K562 (cell line): ENCODE results near the gene CPNE2. TPM values are rescaled to one million over a fixed set of nuclear protein-coding genes. Genes with fewer than 3 reads are reported as not detected.
A peak's percentile ranks its signal among the peaks of the same experiment; 100 is the strongest.

Source experiments
- ATAC-seq: fragments of 200-7000 bp; cut with Tn5 transposase; 3 replicates; pipeline ENCODE4 v1.9.1; 2020; ENCODE audit warnings: moderate library complexity
- BruUV-seq: library from RNA; stranded (reverse); fragments of 400-500 nt; replicated peaks from 2 replicates; lab custom pipeline; 2021; lab: Mats Ljungman, UMichigan
- CTCF ChIA-PET: fragments of 300-600 bp; formaldehyde crosslinking; extraction: SDS; loops from one replicate; lab custom pipeline; 2021; ENCODE audit warnings: low intra/inter-chr PET ratio; lab: Yijun Ruan, JAX
- POLR2A ChIA-PET: fragments of 300-600, 350-650 bp; sonication (Branson Sonifier 250); formaldehyde crosslinking; extraction: SDS; loops from one replicate; lab custom pipeline; 2021; ENCODE audit warnings: antibody characterized with exemption, inconsistent platforms; lab: Yijun Ruan, JAX
- DNase-seq, 4 experiments: peaks; one replicate each; pipeline versions ENCODE4 v3.0.0 to v3.0.0-alpha.2; 2011 to 2018; ENCODE audit warnings: low spot score in 3 of 4, mixed read lengths in 3 of 4; ENCODE audit errors: extremely low read depth in 1 of 4
- FAIRE-seq: peaks from 2 replicates; lab custom pipeline; 2011; peaks lifted over from hg19 to GRCh38; lab: Jason Lieb, UNC
- H2AFZ ChIP-seq: 2 replicates; pipeline ENCODE4 v1.6.0; 2011; ENCODE audit warnings: low read depth, low read length, control low read depth, inconsistent platforms
- H3K27ac ChIP-seq: fragments of 200-600 bp; 3 replicates; pipeline ENCODE4 v1.8.0; 2011; ENCODE audit warnings: low read depth, mild to moderate bottlenecking, control low read depth, inconsistent platforms, low read length, moderate library complexity, mixed read lengths; ENCODE audit errors: extremely low read depth
- H3K27me3 ChIP-seq, 2 experiments: fragments of 300-600 bp in 1 of 2; 2 replicates in 1 of 2; 3 replicates in 1 of 2; pipeline versions ENCODE4 v1.6.0 to v1.8.0; 2011; ENCODE audit warnings: inconsistent platforms in 2 of 2, low read length in 2 of 2, mild to moderate bottlenecking in 1 of 2, mixed read lengths in 1 of 2, moderate library complexity in 1 of 2; ENCODE audit not compliant: control insufficient read depth in 2 of 2, insufficient read depth in 2 of 2
- H3K36me3 ChIP-seq: fragments of 300-600 bp; 3 replicates; pipeline ENCODE4 v1.8.0; 2011; ENCODE audit warnings: mild to moderate bottlenecking, low read length, inconsistent platforms; ENCODE audit not compliant: control insufficient read depth, insufficient read depth
- H3K4me1 ChIP-seq, 2 experiments: fragments of 200-600 bp in 1 of 2; replicated peaks in 1 of 2; 2 replicates in 1 of 2; 3 replicates in 1 of 2; pipeline versions ENCODE4 v1.5.1 to v1.8.0; 2011; ENCODE audit warnings: inconsistent platforms in 2 of 2, low read length in 2 of 2, mild to moderate bottlenecking in 1 of 2, mixed read lengths in 1 of 2, moderate library complexity in 1 of 2; ENCODE audit not compliant: control insufficient read depth in 2 of 2, insufficient read depth in 2 of 2
- H3K4me2 ChIP-seq: 2 replicates; pipeline ENCODE4 v1.6.1; 2011; ENCODE audit warnings: low read length, control low read depth, inconsistent platforms, mixed read lengths; ENCODE audit not compliant: insufficient read depth
- H3K4me3 ChIP-seq: fragments of 200-600 bp; sonication (generic), shearing (Covaris generic); 2 replicates; pipeline ENCODE4 v1.5.1; 2016; ENCODE audit warnings: control low read depth, inconsistent platforms
- H3K79me2 ChIP-seq: fragments of 200-600 bp; 3 replicates; pipeline ENCODE4 v1.8.0; 2011; ENCODE audit warnings: low read length, inconsistent platforms; ENCODE audit not compliant: control insufficient read depth, insufficient read depth
- H3K9ac ChIP-seq, 2 experiments: 2 replicates each; pipeline versions ENCODE4 v1.6.0 to v1.6.1; 2011; ENCODE audit warnings: low read depth in 2 of 2, low read length in 2 of 2, control low read depth in 1 of 2, inconsistent platforms in 1 of 2, mild to moderate bottlenecking in 1 of 2, mixed read lengths in 1 of 2; ENCODE audit not compliant: insufficient read depth in 1 of 2
- H3K9me1 ChIP-seq: one replicate; pipeline ENCODE4 v1.6.0; 2011; ENCODE audit warnings: inconsistent platforms, mild to moderate bottlenecking, low read length, moderate library complexity; ENCODE audit not compliant: control insufficient read depth, insufficient read depth
- H3K9me3 ChIP-seq: replicated peaks from 2 replicates; pipeline ENCODE4 v1.5.1; 2011; ENCODE audit warnings: low read depth, low read length, inconsistent platforms; ENCODE audit not compliant: control insufficient read depth, insufficient read depth
- H4K20me1 ChIP-seq: replicated peaks from 2 replicates; pipeline ENCODE4 v1.6.1; 2011; ENCODE audit warnings: low read length, inconsistent platforms, mixed read lengths; ENCODE audit not compliant: control insufficient read depth, insufficient read depth
- BCL6 ChIP-seq: fragments of 250-450 bp; sonication (Bioruptor Pico); IDR thresholded peaks from 2 replicates; pipeline ENCODE4 v1.4.0; 2020
- BCOR ChIP-seq: fragments of 450-650 bp; IDR thresholded peaks from 2 replicates; pipeline ENCODE4 v1.6.1; 2016
- CBX1 ChIP-seq: sonication (generic); IDR thresholded peaks from 2 replicates; pipeline ENCODE4 v1.6.1; 2016; ENCODE audit warnings: antibody characterized with exemption, low read depth, mild to moderate bottlenecking
- EGR1 ChIP-seq: fragments of 450-650 bp; conservative IDR thresholded peaks from 2 replicates; pipeline ENCODE4 v1.6.1; 2017; ENCODE audit warnings: mild to moderate bottlenecking
- FOXA1 ChIP-seq: fragments of 450-650 bp; IDR thresholded peaks from 2 replicates; pipeline ENCODE4 v1.6.1; 2016; ENCODE audit warnings: mild to moderate bottlenecking, borderline replicate concordance
- NFIC ChIP-seq: fragments of 450-650 bp; IDR thresholded peaks from 2 replicates; pipeline ENCODE4 v1.6.1; 2017; ENCODE audit warnings: mild to moderate bottlenecking, inconsistent platforms
- RBM25 ChIP-seq: fragments of 200-400 bp; formaldehyde crosslinking; IDR thresholded peaks from 2 replicates; pipeline ENCODE4 v1.6.1; 2018; ENCODE audit warnings: low read length, low read depth, moderate library complexity; ENCODE audit not compliant: severe bottlenecking
- SMAD3 ChIP-seq: fragments of 450-650 bp; formaldehyde crosslinking; conservative IDR thresholded peaks from 2 replicates; pipeline ENCODE4 v1.4.0; 2020; ENCODE audit warnings: mild to moderate bottlenecking
- TRIM28 ChIP-seq: fragments of 450-650 bp; IDR thresholded peaks from 2 replicates; pipeline ENCODE4 v1.6.1; 2017
- YBX1 ChIP-seq: fragments of 450-650 bp; IDR thresholded peaks from 2 replicates; pipeline ENCODE4 v1.7.1; 2016; ENCODE audit warnings: mild to moderate bottlenecking
- ZNF589 ChIP-seq: fragments of 200-800 bp; sonication (Bioruptor generic); IDR thresholded peaks from 2 replicates; pipeline ENCODE4 v1.6.1; 2016; ENCODE audit warnings: low read depth, missing genetic modification characterization, missing compliant biosample characterization
- WGBS: fragments of 100-300 bp; shearing (Covaris generic); methylation state at CpG from one replicate; pipeline ENCODE4 v1.1.6; 2016; ENCODE audit warnings: low coverage, mixed read lengths; ENCODE audit not compliant: insufficient coverage; ENCODE audit errors: missing lambda C conversion rate; 5-methylcytosine and 5-hydroxymethylcytosine counted together
- in situ Hi-C: fragments of 300-500 bp; cut with MboI; formaldehyde crosslinking; loops from 4 replicates; pipeline ENCODE4 v1.15.0; 2018; ENCODE audit warnings: inconsistent platforms, mixed read lengths
- intact Hi-C: fragments of 100-400 bp; cut with micrococcal nuclease; formaldehyde crosslinking; loops from 2 replicates; pipeline ENCODE4 v1.14.2; 2022
- polyA plus RNA-seq, 8 experiments: library from polyadenylated mRNA; depleted of rRNA in 4 of 8; stranded (reverse) in 5 of 8; unstranded in 3 of 8; fragments of >200 nt; fragmentation: Nextera tagmentation in 2 of 8; fragmentation: Illumina TruSeq in 1 of 8; extraction: Ambion mirVana in 2 of 8; extraction: Trizol in 1 of 8; gene quantifications; 2 replicates each; pipeline versions ENCODE4 v1.2.1 to v1.2.3, GENCODE V29; 2011 to 2014; ENCODE audit warnings: inconsistent platforms in 1 of 8, missing spikeins in 1 of 8
- total RNA-seq, 7 experiments: library from RNA; depleted of rRNA in 6 of 7; stranded (reverse); fragments of >200 nt in 6 of 7; fragmentation: Illumina TruSeq in 2 of 7; extraction: Trizol in 2 of 7; gene quantifications; 2 replicates each; pipeline versions ENCODE4 v1.2.1 to v1.2.3, GENCODE V29; 2011 to 2021; ENCODE audit warnings: low replicate concordance in 1 of 7

Gene CPNE2
- total and polyA plus RNA-seq, 9 of the 15 experiments (the other 6 are each of a cell fraction or from before 2014, with no cell fraction given), result 3.0 to 13.9 (median 8.6) TPM

DNA sequence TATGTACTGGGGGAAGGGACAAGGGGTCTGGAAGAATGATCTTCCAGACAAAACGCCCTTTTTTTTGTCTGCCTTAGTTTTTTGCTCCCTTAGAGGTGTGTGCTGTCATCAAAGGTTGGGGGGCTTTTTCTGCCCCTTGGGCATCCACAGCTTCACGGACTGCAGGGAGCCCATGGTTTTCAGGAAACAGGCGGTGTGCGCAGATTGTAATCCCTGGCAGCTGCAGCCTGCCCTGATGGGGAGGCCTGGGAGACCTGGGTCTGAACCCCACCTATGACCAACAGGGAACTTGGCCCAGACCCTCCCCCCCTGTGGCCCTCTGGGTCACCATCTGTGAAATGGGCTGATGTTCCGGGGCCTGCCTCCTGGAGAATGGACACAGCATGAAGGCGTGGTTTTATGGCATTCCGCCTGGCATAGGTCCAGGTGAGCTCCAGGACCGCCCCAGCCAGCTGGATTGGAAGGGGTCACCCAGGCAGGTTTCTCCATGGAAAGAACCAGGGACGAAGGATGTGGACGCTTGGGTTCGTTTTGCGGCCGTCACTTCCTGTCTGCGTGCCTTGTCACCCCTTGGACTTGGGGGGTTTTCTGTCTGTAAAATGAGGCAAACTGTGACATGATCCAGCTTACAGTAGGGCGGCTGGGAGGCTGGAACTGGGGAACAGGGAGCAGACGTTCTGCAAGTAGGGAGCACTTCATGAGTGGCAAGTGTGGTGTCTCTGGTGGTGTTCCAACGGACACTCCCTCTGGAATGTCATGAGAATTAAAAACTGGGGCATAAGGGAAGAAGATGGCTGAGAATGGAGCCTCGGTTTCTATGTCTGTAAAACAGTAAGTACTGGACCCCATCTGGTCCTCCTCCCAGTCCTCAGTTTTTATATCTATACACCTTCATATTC, 1.5 kb downstream of the CPNE2 start:
- peaks cover 0 to 4% of the 10 kb centered on the region in 2 experiments; a peak in 2 of 5 replicates for H3K27me3 ChIP-seq
- H3K9ac ChIP-seq, result peak overlapping the region in 1 of 2 experiments; percentile 97; a peak in 1 of 4 replicates
- no peaks in the 10 kb centered on the region for H3K79me2 ChIP-seq
- no peak for FAIRE-seq
- no peaks in the 10 kb centered on the region for H3K9me1 ChIP-seq
- DNase-seq, result no peak
- 66% methylated on average over 16 of the region's 18 CpGs for WGBS
- TF ChIP-seq SMAD3 (no peak), NFIC (peak; percentile 57), YBX1 (no peak), FOXA1 (no peak), RBM25 (peak; percentile 31), CBX1 (0 out of 2 replicates have a peak, but pooled peaks have one; percentile 27), ZNF589 (no peak), BCOR (0 out of 2 replicates have a peak, but pooled peaks have one; percentile 15), EGR1 (no peak), TRIM28 (no peak), BCL6 (CRISPR knock-in tag) (no peak)
- in situ Hi-C loops, result no loop called here
- ATAC-seq, result no peak
- CTCF ChIA-PET, result no interaction called here
- no peaks in the 10 kb centered on the region for H3K9me3 ChIP-seq
- H3K36me3 ChIP-seq, result no peaks in the 10 kb centered on the region
- H3K4me2 ChIP-seq, result peak overlapping the region; percentile 76; the same call in 1 of the 2 replicates
- TSS peak; percentile 52 for BruUV-seq
- H4K20me1 ChIP-seq, result peaks cover 15% of the 10 kb centered on the region
- H3K27ac ChIP-seq, result no peak overlapping the region
- POLR2A ChIA-PET, result interaction anchor here (0.6 to 1.5 kb wide), 3 partner anchors 9 to 33 kb away, joined by 3 to 6 read pairs (median 4); no protein-coding TSS in a partner anchor
- H3K4me1 ChIP-seq, result peaks cover 11 to 32% of the 10 kb centered on the region in 2 experiments; a peak in 4 of 5 replicates
- H3K4me3 ChIP-seq, result peak overlapping the region; percentile 84; the same call in 1 of the 2 replicates
- no peak overlapping the region for H2AFZ ChIP-seq
- intact Hi-C loops, result no loop called here
